Measurements from ENCODE around the gene URI1.

DNA sequence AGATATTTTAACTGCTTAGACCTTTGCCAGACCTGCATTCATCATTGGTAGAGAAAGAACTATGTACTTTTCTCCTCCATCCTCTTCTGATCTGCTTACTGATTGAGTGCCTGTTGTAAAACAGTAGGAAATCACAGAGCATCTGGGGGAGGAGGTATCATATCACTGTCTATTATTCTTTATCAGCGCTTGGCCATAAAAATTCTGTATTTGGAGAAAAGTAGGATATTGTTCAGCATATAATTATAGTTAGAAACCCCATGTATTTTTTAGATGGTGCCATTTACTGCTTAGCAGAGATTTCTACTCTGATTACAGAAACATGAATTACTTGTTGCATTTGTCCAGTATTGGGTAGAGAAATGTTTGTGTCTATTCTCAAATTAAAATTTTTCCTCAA lies 62.4 kb downstream of the URI1 start:
- TF ChIP-seq CTCF (conservative IDR thresholded peaks at IDR 0.05; ENCODE audit: low read length) (no peak), EZH2phosphoT487 (IDR thresholded peaks at IDR 0.05; ENCODE audit: borderline replicate concordance, low read depth, low read length) (no peak)
